K562 (cell line): Measurements from ENCODE around the gene PAX2.

Experiments used
- CBX8 ChIP-seq: fragments of 200-600 bp; sonication (generic); IDR thresholded peaks from 2 replicates; pipeline ENCODE4 v1.6.1; 2012; ENCODE audit warnings: borderline replicate concordance, mixed run types, low read depth, mild to moderate bottlenecking, moderate library complexity, mixed read lengths, low read length, control low read depth, inconsistent platforms; ENCODE audit not compliant: poor library complexity, severe bottlenecking; ENCODE audit errors: extremely low read depth
- HNRNPH1 ChIP-seq: fragments of 200-400 bp; formaldehyde crosslinking; optimal IDR thresholded peaks from 2 replicates; pipeline ENCODE3; 2017; ENCODE audit warnings: low read depth, mild to moderate bottlenecking, low read length, moderate library complexity
- SP2 ChIP-seq: IDR thresholded peaks from 2 replicates; pipeline ENCODE4 v1.6.1; 2011; ENCODE audit warnings: mild to moderate bottlenecking, low read depth, low read length, moderate library complexity; ENCODE audit not compliant: poor library complexity, severe bottlenecking; ENCODE audit errors: extremely low read depth

GRCh38 chr10:100817268-100817839 lies 72.0 kb downstream of the PAX2 start:
- TF ChIP-seq CBX8 (no peak), SP2 (no peak), HNRNPH1 (no peak)
